Epidermal melanocyte (primary cell): Measurements from ENCODE around the gene ACTN2.

Source experiments
- DNase-seq: peaks from one replicate; pipeline ENCODE4 v3.0.0; 2011; ENCODE audit warnings: low spot score; ENCODE audit not compliant: insufficient read length

The ACTN2 gene

DNA sequence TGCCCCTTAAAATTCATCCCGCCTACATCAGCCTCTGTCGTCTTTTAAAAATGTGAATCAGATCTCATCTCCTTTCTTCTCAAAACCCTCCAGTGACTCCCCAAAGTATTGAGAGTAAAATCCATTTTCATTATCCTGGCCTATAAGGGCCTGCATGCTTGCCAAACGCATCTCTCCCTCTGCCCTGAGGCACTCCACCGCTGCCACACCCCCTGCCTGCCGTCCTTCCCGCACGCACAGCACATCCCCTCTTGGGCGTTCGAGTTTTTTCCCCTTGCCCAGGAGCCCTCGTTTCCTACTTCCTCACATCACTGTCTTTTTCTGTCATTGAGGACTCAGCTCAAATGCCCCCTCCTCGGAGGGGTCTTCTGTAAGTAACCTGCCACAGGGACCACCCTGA lies 55.5 kb downstream of the ACTN2 start:
- no peak for DNase-seq

DNA sequence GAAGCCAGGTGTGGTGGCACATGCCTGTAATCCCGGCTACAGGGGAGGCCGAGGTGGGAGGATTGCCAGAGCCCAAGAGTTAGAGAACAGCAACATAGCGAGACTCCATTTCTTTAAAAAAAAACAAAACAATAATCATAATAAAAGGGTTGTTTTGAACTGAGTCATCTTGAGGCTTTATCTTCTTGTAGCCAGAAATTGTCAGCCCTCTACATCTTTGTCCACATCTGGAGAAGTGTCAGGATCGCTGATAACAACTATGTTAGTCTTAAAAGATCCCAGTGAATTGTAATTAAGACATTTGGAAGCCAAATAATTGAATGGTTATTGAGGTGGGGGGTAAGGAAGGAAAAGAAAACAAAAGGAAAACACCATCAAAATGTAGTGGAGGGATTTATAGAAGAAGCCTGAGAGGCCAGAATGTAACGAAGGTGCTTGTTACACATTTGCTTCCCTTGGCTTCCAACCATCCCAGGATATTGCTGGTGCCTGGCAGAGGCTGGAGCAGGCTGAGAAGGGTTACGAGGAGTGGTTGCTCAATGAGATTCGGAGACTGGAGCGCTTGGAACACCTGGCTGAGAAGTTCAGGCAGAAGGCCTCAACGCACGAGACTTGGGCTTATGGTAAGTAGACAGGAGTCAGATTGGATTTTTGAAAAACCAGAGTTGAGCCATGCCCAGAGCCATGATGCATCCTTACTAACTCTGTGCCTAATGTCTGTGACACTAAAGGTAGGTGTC lies 56.3 kb downstream of the ACTN2 start:
- no peak for DNase-seq

DNA sequence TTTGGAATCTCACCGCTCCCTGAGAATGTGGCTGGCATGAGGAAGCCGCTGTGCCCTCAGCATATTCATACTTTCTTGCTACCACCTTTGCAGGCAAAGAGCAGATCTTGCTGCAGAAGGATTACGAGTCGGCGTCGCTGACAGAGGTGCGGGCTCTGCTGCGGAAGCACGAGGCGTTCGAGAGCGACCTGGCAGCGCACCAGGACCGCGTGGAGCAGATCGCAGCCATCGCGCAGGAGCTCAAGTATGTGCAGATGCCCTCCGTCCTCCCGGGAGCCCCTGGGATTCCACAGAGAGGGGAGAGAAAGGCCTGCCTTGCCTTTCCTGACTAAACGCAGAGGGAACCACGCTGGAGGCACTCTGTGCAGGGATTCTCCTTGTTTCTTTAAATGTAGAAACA lies 58.2 kb downstream of the ACTN2 start:
- DNase-seq = no peak

DNA sequence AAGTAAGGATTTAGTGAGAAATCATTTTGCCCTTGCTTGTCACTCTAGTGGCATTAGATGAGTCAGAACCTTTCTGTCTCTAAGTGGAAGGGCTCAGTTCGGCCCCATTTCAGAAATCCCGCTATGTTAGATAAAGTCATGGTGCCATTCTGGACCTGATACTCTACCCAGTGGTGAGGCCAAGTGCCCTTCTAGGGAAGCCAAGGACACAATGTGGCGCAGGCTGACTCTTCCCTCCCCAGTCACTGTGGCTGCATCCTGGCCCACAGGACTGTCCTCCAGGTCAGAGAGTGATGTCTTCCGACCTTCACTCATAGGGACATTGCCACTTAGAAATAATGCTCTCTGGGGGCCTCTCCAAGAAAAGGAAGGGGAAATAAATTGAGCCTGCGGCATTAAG lies 60.5 kb downstream of the ACTN2 start:
- no peak for DNase-seq

DNA sequence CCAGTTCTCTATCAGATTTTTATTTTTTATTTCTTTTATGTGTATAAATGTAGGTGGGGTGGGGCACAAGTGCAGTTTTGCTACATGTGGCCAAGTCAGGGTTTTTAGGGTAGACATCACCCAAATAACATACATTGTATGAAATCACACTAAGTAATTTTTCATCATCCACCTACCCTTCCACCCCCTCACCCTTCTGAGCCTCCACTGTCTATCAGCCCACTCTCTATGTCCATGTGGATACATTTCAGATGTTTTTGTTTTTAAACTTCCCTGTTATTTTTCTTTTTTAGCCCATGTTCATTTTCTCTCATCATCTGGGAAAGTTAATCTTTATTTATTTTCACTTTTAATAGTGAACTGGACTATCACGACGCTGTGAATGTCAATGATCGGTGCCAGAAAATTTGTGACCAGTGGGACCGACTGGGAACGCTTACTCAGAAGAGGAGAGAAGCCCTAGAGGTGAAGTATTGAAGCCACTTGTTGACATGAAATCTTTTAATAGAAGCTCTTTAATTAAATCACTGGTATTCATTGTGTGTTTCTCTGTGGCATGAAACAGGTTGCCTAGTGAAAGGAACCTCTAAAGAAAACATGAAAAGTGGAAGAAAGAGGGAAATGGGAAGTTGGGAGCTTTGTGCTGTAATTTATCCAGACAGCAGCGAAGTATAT lies 61.1 kb downstream of the ACTN2 start:
- no peak for DNase-seq

DNA sequence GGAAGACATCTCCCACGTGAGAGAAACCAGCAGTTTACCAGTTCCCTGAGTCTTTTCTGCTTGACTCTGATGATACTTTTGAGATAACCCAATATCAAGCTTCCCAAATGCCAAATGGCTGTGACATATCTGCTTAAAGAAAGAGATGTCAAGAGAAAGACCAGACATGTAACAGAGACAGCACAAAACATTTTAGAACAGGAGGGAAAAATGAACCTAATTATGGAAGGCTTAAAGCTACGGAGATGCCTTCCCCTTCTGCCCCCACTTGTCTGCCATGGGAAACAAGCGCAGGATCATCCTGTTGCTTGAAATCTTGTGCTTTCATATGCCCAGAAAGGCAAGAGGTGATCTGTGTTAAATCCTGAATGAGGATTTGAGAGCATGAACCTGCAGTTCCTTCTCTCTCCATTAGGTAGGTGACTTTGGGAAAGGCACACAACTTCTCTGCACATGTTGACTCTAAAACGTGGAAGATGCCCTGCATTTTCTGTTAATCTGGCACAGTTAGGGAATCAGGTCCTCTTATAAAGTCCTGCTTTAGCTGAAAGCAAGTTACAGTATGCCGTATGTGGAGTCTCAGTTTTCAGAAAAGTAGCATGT lies 62.1 kb downstream of the ACTN2 start:
- DNase-seq = no peak

DNA sequence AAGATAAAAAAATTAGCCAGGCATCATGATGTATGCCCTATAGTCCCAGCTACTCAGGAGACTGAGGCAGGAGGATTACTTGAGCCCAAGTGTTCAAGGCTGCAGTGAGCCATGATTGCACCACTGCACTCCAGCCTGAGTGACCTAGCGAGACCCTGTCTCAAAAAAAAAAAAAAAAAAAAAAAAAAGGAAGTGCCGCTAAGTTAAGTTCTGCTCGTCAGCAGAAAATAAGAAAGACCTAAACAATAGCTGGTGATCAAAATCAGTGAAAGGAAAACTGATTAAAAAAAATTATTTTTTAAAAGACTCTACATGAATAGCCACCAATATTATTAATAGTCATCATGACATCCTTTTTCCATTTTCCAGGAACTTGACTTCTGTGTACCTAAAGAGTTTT lies 64.6 kb downstream of the ACTN2 start:
- no peak for DNase-seq

DNA sequence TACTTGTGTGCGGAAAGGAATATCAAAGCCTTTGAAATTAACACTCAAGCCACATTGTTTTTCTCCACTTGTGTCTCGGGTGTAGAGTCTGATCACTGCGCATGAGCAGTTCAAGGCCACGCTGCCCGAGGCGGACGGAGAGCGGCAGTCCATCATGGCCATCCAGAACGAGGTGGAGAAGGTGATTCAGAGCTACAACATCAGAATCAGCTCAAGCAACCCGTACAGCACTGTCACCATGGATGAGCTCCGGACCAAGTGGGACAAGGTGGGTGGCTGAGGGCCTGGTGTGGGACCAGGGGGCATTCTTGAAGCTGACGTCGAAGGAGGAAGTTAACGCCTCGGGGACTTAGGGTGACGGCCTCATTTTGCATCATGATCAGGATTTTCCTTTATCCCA lies 65.1 kb downstream of the ACTN2 start:
- DNase-seq = no peak

DNA sequence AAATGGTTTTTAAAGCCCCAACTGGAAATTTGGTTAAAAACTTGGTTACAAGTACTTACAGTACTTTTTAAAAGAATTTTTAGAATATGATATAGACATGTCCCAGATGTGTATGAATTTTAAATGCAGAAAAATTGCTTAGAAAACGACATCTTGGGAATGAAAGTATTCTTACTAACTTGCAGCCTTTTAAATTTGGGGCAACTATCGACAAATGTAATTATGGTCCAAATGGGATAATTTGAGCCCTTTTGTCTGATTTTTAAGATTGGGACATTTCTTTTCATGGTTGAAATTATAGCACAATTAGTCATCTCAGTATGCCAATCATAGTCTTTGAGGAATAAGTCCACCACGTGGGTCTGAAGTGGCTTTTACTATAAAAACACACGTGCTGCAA lies 65.6 kb downstream of the ACTN2 start:
- no peak for DNase-seq

DNA sequence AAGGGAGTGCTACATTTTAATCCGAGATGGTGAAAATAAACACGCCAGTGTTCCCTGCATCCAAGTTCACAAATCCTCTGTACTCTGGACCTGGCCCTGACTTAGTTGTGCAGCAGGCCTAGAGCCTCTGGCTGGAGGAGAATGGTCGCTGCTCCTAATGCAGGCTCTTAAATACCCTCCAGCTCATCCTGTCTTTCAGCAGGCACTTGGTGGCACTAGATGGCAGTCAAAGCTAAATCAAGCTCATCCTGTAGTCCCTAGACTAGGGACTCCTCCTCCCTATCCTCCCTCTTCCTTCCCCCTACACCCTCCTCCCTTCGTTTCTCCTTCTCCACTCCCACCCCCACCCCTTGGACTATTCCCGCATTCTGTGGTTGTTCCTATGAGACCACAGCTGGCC lies 67.2 kb downstream of the ACTN2 start:
- no peak for DNase-seq

DNA sequence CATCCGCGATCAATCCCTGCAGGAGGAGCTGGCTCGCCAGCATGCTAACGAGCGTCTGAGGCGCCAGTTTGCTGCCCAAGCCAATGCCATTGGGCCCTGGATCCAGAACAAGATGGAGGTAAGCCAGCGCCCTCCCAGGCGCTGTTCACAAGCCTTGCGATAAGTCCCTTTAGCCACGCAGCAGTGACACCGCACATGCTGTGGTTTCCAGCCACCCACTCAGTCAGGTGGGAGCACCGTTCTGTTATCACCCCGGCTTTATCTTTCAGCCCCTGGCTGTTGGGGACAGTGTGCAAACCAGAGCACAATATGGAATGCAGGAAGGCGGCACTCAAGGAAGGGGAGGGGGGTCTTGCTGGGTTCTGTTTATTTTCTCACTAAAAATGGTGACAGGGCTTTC lies 67.7 kb downstream of the ACTN2 start:
- no peak for DNase-seq

DNA sequence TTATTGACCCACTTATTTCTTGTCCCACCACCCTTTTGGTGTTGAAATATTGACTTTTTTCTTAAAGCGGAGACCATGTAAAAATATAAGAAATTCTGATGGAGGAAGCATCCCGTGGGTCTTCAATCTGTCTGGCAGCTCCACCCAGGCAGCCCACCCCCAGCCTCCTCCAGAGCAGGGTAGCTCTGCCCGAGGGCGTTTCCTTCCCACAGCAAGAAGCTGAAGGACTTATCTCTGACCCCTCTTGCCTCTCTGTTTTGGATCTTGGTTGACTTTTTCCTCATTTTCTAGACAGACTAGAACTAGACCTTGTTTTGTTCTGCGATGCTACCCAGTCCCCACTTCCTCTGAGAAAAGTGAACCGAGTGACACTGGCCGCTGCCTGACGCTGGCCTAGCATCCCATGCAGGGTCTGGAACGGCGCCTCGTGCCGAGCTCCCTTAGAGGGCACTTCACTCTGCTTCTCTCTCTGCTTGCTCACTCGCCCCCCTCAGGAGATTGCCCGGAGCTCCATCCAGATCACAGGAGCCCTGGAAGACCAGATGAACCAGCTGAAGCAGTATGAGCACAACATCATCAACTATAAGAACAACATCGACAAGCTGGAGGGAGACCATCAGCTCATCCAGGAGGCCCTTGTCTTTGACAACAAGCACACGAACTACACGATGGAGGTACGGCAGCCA lies 68.4 kb downstream of the ACTN2 start:
- no peak for DNase-seq

DNA sequence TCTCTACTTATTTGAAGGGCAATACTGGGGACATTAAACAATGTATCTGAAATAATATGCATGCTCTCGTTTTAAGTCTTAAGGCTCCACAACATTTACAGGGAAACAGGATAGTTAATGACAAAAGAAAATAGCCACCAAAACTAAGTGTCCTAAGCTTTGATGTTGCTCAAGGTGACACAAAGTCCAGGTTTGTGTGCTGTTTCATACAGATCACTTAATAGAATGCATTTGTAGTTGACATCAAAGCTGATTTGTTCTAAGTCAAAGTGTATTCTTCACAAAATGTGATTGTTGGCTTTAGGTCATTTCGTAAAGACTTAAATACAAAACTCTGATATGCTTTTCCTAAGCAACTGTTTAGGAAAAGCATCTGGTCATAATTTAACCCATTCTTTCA lies 71.3 kb downstream of the ACTN2 start:
- DNase-seq = no peak

DNA sequence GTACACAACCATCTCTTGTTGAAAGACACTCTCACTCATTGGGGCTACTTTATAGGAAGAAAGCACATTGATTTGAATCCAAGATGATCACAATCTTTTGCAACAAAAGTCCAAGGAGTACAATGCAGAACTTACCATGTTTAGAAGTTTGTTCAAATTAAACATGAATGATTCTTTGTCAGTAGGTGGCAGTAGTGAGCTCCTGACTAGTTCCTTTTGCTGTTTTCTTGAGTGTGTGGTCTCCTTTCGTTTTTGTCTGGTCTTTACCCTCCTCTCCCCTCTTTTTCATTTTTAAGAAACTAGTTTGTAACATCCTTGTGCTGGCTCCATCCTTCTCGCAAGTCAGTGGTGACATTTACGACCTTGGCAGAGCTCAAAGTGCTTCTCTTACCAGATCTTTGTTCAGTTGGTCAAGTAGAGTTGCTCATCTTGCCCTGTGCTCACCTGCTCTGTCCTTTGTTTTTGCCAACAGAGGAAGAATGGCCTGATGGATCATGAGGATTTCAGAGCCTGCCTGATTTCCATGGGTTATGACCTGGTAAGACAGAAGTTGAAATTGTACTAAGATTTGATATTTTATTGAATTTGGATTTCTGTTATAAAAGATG lies 73.1 kb downstream of the ACTN2 start:
- no peak for DNase-seq

DNA sequence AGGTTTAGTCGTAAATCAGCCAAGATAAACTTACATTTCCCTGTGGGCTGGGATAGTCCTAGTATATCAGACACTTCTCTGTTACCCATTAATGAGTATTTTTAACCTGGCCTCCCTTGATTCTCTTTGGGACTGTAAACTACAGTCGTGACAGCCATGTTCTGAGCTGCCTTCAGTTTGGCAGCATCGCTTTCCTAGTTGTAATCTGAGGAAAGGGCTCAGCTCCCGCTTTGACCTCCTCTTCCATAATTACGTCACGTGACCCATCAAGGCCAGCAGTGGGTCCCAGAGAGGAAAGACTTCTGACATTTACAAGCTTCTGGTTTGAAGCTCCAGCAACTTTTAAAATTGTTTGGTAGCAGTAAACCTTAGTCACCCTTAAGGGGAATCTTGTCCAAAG lies 74.2 kb downstream of the ACTN2 start:
- DNase-seq = no peak

DNA sequence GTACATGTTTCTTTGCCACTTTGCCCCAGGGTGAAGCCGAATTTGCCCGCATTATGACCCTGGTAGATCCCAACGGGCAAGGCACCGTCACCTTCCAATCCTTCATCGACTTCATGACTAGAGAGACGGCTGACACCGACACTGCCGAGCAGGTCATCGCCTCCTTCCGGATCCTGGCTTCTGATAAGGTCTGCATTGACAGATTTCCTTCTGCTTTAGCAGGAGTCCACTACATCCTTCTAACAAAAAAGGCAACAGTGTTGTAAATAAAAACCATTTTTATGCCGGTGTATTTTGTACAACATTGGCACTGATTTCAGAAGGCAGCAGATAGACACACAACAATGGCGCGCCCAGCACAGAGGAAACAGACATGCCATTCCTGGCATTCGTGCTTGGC lies 74.7 kb downstream of the ACTN2 start:
- no peak for DNase-seq

DNA sequence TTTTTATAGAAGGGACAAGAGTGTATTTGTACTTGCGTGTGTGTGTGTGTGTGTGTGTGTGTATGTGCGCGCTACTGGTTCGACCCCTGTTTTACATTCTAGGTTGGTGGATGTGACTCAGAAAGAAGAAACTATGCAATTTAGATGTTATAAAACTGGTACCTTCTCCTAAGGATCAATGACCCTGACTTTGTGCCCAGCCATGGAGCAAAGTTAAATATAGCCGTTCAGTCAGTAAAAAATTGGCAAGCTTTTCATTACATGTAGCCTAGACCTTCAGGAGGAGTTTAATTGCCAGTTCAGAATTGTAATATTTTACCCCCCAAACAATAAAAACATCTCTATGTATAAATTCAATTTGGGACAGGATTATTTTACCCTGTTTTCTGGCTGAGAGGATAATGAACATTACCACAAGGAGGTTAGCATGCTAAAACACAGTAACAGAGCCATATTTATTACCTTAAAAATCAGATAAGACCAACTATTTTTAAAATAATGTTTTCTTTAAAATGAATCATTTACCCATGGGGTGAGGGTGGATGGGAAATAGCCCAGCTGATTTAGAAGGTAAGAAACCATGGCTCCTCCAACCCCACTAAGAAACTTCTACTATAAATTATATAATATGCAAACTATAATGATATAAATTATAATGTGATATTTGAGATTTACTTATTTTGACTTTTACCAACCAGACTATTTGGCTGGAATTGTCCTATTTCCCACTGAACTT lies 75.3 kb downstream of the ACTN2 start:
- DNase-seq = no peak

DNA sequence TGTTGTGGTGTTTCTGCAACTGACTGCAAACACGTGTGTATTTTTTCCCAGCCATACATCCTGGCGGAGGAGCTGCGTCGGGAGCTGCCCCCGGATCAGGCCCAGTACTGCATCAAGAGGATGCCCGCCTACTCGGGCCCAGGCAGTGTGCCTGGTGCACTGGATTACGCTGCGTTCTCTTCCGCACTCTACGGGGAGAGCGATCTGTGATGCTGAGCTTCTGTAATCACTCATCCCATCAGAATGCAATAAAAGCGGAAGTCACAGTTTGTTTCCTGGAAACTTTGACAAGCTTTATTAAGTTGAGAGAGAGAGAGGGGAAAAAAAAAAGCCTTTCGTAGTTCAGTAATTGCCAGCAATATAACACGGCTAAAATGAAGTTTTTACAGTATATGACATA lies 76.1 kb downstream of the ACTN2 start:
- no peak for DNase-seq

DNA sequence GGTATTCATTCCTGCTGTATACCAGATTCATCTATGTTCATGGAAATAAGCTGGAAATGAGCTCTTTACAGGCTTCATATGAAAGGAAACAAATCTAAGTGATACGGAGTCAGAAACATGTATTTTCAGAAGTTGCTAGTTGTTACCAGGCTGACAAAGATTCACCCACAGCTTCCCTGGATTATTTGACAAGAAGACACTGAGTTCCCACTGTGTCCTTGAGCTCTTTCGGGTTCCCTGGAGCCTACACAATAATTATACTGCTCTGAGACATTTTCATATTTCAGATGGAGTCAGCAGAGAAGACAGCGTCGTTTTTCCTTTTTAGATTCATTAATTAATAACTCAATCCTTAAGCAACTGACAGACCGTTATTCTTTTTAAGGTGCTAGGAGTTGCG lies 79.5 kb downstream of the ACTN2 start:
- no peak for DNase-seq

DNA sequence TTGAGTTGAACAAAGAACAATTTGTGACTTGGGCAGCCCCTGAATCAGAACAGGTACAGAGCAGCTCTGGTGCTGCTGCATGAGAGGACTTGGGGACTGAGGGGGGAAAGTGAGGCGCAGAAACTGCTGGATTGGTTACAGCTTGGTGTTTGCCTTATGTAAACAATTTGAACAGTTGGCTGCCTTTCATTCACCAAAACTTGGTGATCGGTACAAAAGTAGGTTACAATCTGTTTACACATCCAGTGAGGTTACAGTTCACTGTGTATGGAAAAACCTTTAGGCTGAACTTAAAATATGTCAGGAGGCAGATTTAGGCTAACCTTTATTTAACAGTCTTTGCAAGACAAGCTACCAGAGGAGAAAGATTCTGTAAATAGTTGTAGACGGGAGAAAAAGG lies 80.2 kb downstream of the ACTN2 start:
- DNase-seq = no peak

DNA sequence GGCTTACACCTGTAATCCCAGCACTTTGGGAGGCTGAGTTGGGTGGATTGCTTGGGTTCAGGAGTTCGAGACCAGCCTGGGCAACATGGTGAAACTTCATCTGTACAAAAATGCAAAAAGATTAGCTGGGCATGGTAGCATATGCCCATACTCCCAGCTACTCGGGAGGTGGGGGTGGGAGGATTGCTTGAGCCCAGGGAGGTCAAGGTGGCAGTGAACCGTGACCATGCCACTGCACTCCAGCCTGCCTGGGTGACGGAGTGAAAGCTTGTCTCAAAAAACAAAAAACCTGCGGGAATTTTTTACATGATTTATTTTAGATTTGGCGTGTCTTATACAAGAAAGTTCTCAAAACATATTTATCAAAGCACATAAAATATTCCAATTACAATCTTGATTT lies 81.0 kb downstream of the ACTN2 start:
- DNase-seq = no peak
